HG03135 (cell line): ENCODE results near the gene BCL3.
"Not testable (repeated sequence)": the region's sequence is repeated elsewhere in the genome, so short reads cannot be mapped to it uniquely, and the experiment has no call there.

ENCODE experiments used
- ATAC-seq: cut with Tn5 transposase; IDR thresholded peaks from one replicate; pipeline ENCODE4 v1.9.1; 2021; ENCODE audit warnings: mild to moderate bottlenecking, moderate library complexity; ENCODE audit not compliant: unreplicated experiment

The BCL3 gene

GRCh38 chr19:44720396-44720795 lies 28.1 kb upstream of the BCL3 start:
- not testable (repeated sequence) for ATAC-seq

- no peak for ATAC-seq
These were observed 27.6 kb upstream of the BCL3 start for GRCh38 chr19:44720945-44721344.

- not testable (repeated sequence) for ATAC-seq
These were observed 27.1 kb upstream of the BCL3 start for GRCh38 chr19:44721369-44721768.

GRCh38 chr19:44722131-44723121 lies 26.1 kb upstream of the BCL3 start:
- no peak for ATAC-seq

- no peak for ATAC-seq
These were observed 25.1 kb upstream of the BCL3 start for GRCh38 chr19:44723299-44723951.

- no peak for ATAC-seq
These were observed 24.6 kb upstream of the BCL3 start for GRCh38 chr19:44723952-44724319.

- no peak for ATAC-seq
These were observed 23.3 kb upstream of the BCL3 start for GRCh38 chr19:44725251-44725650.

GRCh38 chr19:44725684-44726083 lies 22.8 kb upstream of the BCL3 start:
- no peak for ATAC-seq

GRCh38 chr19:44726465-44726864 lies 22.0 kb upstream of the BCL3 start:
- ATAC-seq, result no peak

GRCh38 chr19:44728178-44728577 lies 20.3 kb upstream of the BCL3 start:
- ATAC-seq, result no peak

GRCh38 chr19:44729516-44730033 lies 18.9 kb upstream of the BCL3 start:
- no peak for ATAC-seq

- ATAC-seq, result no peak
These were observed 17.4 kb upstream of the BCL3 start for GRCh38 chr19:44731081-44731480.

- ATAC-seq, result no peak
These were observed 16.9 kb upstream of the BCL3 start for GRCh38 chr19:44731622-44732021.

GRCh38 chr19:44732235-44733014 lies 16.1 kb upstream of the BCL3 start:
- no peak for ATAC-seq

GRCh38 chr19:44734357-44734756 lies 14.2 kb upstream of the BCL3 start:
- ATAC-seq, result no peak

- ATAC-seq, result no peak
These were observed 13.5 kb upstream of the BCL3 start for GRCh38 chr19:44735011-44735410.

- ATAC-seq, result no peak
These were observed 11.1 kb upstream of the BCL3 start for GRCh38 chr19:44737238-44738071.

- no peak for ATAC-seq
These were observed 10.4 kb upstream of the BCL3 start for GRCh38 chr19:44738136-44738535.

GRCh38 chr19:44738603-44739558 lies 9.6 kb upstream of the BCL3 start:
- ATAC-seq, result no peak
